ENCODE data around the gene CCDC124. TPM values are rescaled to one million over a fixed set of nuclear protein-coding genes. Genes with fewer than 3 reads are reported as not detected.
"Not testable (repeated sequence)": the region's sequence is repeated elsewhere in the genome, so short reads cannot be mapped to it uniquely, and the experiment has no call there.

The CCDC124 gene
- 10 to 100 TPM; 35.7 to 65.6 (median 51.9) TPM for total RNA-seq

- peak; percentile 25 to 79 for TF ChIP-seq POLR2A (IDR thresholded peaks at IDR 0.05)
- peak; percentile 58 to 98 (median 92) for TF ChIP-seq CTCF (IDR thresholded peaks at IDR 0.05)
- Histone ChIP-seq H3K4me3 (replicated peaks in 1 of 3) (peak within 1 kb of the TSS; percentile 59 to 75 (median 65)), H3K27ac (peak within 1 kb of the TSS; percentile 84 to 95 (median 94)), H3K36me3 (peaks cover 0 to 3% of the 10 kb centered on the region in 2 donors), H3K27me3 (no peaks in the 10 kb centered on the region), H3K4me1 (peaks cover 11 to 16% of the 10 kb centered on the region in 2 donors), H3K9me3 (no peaks in the 10 kb centered on the region)
- DNase-seq = peak; percentile 90 to 91
- intact Hi-C loops (cut with DNase I) = loop anchor here (2.0 kb wide), 1 partner anchor 74 kb away; the partner anchor contains the start of gene RPL18A
- WGBS, 2 donors = 0 to 1% methylated on average over 16 to 55 of the region's 64 CpGs
Observed at GRCh38 chr19:17932485-17933338, at the start of gene CCDC124. Gene CCDC124, plus strand, starts transcription at chr19:17933015. Its CDS starts 3,406 bp downstream, at chr19:17936421.

- Histone ChIP-seq H3K9me3 (no peaks in the 10 kb centered on the region), H3K36me3 (no peaks in the 10 kb centered on the region), H3K27me3 (no peaks in the 10 kb centered on the region), H3K27ac (no peak overlapping the region), H3K4me3 (replicated peaks in 1 of 3) (no peak overlapping the region), H3K4me1 (no peaks in the 10 kb centered on the region)
- TF ChIP-seq POLR2A (IDR thresholded peaks at IDR 0.05) (no peak), CTCF (IDR thresholded peaks at IDR 0.05) (no peak)
- intact Hi-C loops (cut with DNase I) = no loop called here
- no peak for DNase-seq
- WGBS, 2 donors = 71 to 79% methylated on average over 10 to 20 of the region's 33 CpGs
Observed at GRCh38 chr19:17883627-17884410, 49.0 kb upstream of the CCDC124 start.

- TF ChIP-seq CTCF (IDR thresholded peaks at IDR 0.05) = no peak
- no peak for TF ChIP-seq POLR2A (IDR thresholded peaks at IDR 0.05)
- DNase-seq = no peak
- Histone ChIP-seq H3K27me3 (no peaks in the 10 kb centered on the region), H3K9me3 (no peaks in the 10 kb centered on the region), H3K27ac (no peak overlapping the region), H3K36me3 (no peaks in the 10 kb centered on the region), H3K4me3 (replicated peaks in 1 of 3) (no peak overlapping the region), H3K4me1 (no peaks in the 10 kb centered on the region)
- WGBS, 2 donors = 83 to 93% methylated on average over 7 of the region's 7 CpGs
- intact Hi-C loops (cut with DNase I) = no loop called here
Observed at GRCh38 chr19:17886515-17886914, 46.3 kb upstream of the CCDC124 start.

GRCh38 chr19:17887221-17887620 lies 45.6 kb upstream of the CCDC124 start:
- 82 to 85% methylated on average over 4 of the region's 4 CpGs for WGBS, 2 donors
- intact Hi-C loops (cut with DNase I) = not testable (repeated sequence)

GRCh38 chr19:17888260-17888659 lies 44.6 kb upstream of the CCDC124 start:
- intact Hi-C loops (cut with DNase I) = no loop called here
- Histone ChIP-seq H3K36me3 (no peaks in the 10 kb centered on the region), H3K9me3 (no peaks in the 10 kb centered on the region), H3K27ac (no peak overlapping the region), H3K4me1 (no peaks in the 10 kb centered on the region), H3K27me3 (no peaks in the 10 kb centered on the region), H3K4me3 (replicated peaks in 1 of 3) (no peak overlapping the region)
- TF ChIP-seq CTCF (IDR thresholded peaks at IDR 0.05) (no peak), POLR2A (IDR thresholded peaks at IDR 0.05) (no peak)
- WGBS, 2 donors = 86 to 88% methylated on average over 7 of the region's 7 CpGs
- DNase-seq = no peak

More at GRCh38 chr19:17887221-17887620, 45.6 kb upstream of the CCDC124 start:
- not testable (repeated sequence) for H3K27ac ChIP-seq; H3K4me1 ChIP-seq; H3K36me3 ChIP-seq; H3K4me3 ChIP-seq (replicated peaks in 1 of 3); H3K27me3 ChIP-seq; DNase-seq; H3K9me3 ChIP-seq

All from thyroid gland (tissue), 4 donors.